Naive thymus-derived CD4-positive, alpha-beta T cell (primary cell): ENCODE results near the gene SCGB1D1. TPM values are rescaled to one million over a fixed set of nuclear protein-coding genes. Genes with fewer than 3 reads are reported as not detected.

Experiments used
- ATAC-seq: fragments of 150-1000 bp; cut with Tn5 transposase; 2 replicates; pipeline ENCODE4 v1.10.0; 2021; ENCODE audit warnings: mild to moderate bottlenecking, moderate library complexity
- CTCF ChIA-PET: fragments of 350-600 bp; sonication (Branson Sonifier 250); formaldehyde crosslinking; loops from one replicate; lab custom pipeline; 2021; ENCODE audit warnings: antibody characterized with exemption; lab: Charles Lee
- POLR2A ChIA-PET: fragments of 350-600 bp; sonication (Branson Sonifier 250); formaldehyde crosslinking; loops from one replicate; lab custom pipeline; 2021; ENCODE audit warnings: antibody characterized with exemption, inconsistent platforms; lab: Charles Lee
- DNase-seq, 9 donors: peaks; one replicate each; pipeline versions ENCODE4 v3.0.0 to v3.0.0-alpha.2; 2020 to 2022; ENCODE audit warnings: mixed read lengths in 1 of 9
- H3K27ac ChIP-seq: one replicate; pipeline ENCODE4 v1.7.0; 2013; ENCODE audit warnings: mild to moderate bottlenecking, low read depth, low read length, moderate library complexity
- H3K27me3 ChIP-seq, 2 donors: one replicate each; pipeline ENCODE4 v1.7.0; 2013; ENCODE audit warnings: low read length in 2 of 2, mild to moderate bottlenecking in 2 of 2, moderate library complexity in 2 of 2; ENCODE audit not compliant: control insufficient read depth in 2 of 2, insufficient read depth in 2 of 2
- H3K36me3 ChIP-seq, 3 experiments: 1 replicate in 2 of 3; 2 replicates in 1 of 3; pipeline ENCODE4 v1.7.0; 2013; ENCODE audit warnings: low read length in 3 of 3, mild to moderate bottlenecking in 3 of 3, moderate library complexity in 1 of 3; ENCODE audit not compliant: insufficient read depth in 3 of 3, control insufficient read depth in 2 of 3
- H3K4me1 ChIP-seq, 2 donors: one replicate each; pipeline ENCODE4 v1.7.0; 2013; ENCODE audit warnings: low read length in 2 of 2, mild to moderate bottlenecking in 2 of 2, moderate library complexity in 1 of 2; ENCODE audit not compliant: control insufficient read depth in 2 of 2, insufficient read depth in 2 of 2
- H3K4me3 ChIP-seq: 2 replicates; pipeline ENCODE4 v1.7.0; 2013; ENCODE audit warnings: mild to moderate bottlenecking, low read length
- H3K9me3 ChIP-seq, 3 experiments: 1 replicate in 2 of 3; 2 replicates in 1 of 3; pipeline ENCODE4 v1.7.0; 2013; ENCODE audit warnings: low read length in 3 of 3; ENCODE audit not compliant: control insufficient read depth in 2 of 3
- H3K27ac Mint-ChIP-seq, 9 donors: one replicate each; pipeline ENCODE4 v1.8.0; 2020 to 2022; ENCODE audit warnings: mixed read lengths in 9 of 9, mild to moderate bottlenecking in 8 of 9, moderate library complexity in 5 of 9, inconsistent platforms in 2 of 9
- H3K27me3 Mint-ChIP-seq, 5 donors: one replicate each; pipeline ENCODE4 v1.8.0; 2021 to 2022; ENCODE audit warnings: mixed read lengths in 5 of 5, mild to moderate bottlenecking in 1 of 5
- H3K36me3 Mint-ChIP-seq, 5 donors: one replicate each; pipeline ENCODE4 v1.8.0; 2020 to 2022; ENCODE audit warnings: mixed read lengths in 5 of 5, mild to moderate bottlenecking in 3 of 5, inconsistent platforms in 1 of 5
- H3K4me1 Mint-ChIP-seq, 7 donors: one replicate each; pipeline ENCODE4 v1.8.0; 2020 to 2022; ENCODE audit warnings: mixed read lengths in 7 of 7, mild to moderate bottlenecking in 3 of 7, inconsistent platforms in 1 of 7
- H3K4me3 Mint-ChIP-seq, 10 donors: one replicate each; pipeline ENCODE4 v1.8.0; 2020 to 2022; ENCODE audit warnings: mild to moderate bottlenecking in 10 of 10, mixed read lengths in 10 of 10, moderate library complexity in 6 of 10, inconsistent platforms in 2 of 10
- H3K9me3 Mint-ChIP-seq, 11 donors: one replicate each; pipeline ENCODE4 v1.8.0; 2020 to 2022; ENCODE audit warnings: mixed read lengths in 11 of 11, mild to moderate bottlenecking in 4 of 11, inconsistent platforms in 1 of 11, moderate library complexity in 1 of 11
- intact Hi-C, 2 donors: fragments of 100-400 bp; cut with micrococcal nuclease; formaldehyde crosslinking; loops; one replicate each; pipeline ENCODE4 v1.15.1; 2023
- polyA plus RNA-seq, 2 donors: library from polyadenylated mRNA; unstranded; fragments of 300-500 nt; fragmentation: Illumina TruSeq; gene quantifications; one replicate each; pipeline ENCODE4 v1.2.3, GENCODE V29; 2021
- total RNA-seq, 6 experiments: library from RNA in 5 of 6; stranded (reverse) in 5 of 6; gene quantifications; 1 replicate in 5 of 6; 2 replicates in 1 of 6; pipeline ENCODE4 v1.2.3 and lab custom pipeline; 2021 to 2026

The SCGB1D1 gene
- total and polyA plus RNA-seq, 7 experiments from 2014 or later, result not detected

DNA sequence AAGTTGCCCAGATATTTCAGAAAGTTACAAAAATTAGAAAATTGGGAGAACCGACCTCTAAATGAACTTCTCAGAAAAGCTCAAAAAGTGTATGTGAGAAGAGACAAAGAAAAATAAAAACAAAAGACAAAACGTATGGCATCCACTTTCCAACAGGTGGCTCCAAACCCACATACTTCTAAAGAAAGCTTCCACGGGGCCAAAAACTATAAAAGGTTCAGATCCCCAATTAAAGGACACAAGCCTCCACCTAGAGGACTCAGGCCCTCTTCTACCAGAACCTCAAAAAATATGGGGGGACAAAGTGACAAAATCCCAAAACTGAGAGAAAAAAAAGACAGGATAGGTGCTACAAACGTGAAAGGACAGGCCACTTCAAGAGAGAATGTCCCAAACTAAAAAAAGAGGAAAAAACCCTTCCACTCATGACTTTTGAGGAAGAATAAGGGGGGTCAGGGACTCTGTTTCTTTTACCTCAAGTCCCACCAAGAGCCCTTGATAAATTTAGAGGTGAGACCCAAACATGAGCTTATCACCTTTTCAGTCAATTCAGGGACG lies 27.3 kb downstream of the SCGB1D1 start:
- Mint-ChIP-seq H3K27ac (no peak overlapping the region), H3K4me3 (no peak overlapping the region), H3K9me3 (peaks cover 3 to 19% (median 14%) of the 10 kb centered on the region in 11 donors), H3K27me3 (peaks cover 14 to 42% (median 24%) of the 10 kb centered on the region in 5 donors), H3K4me1 (no peaks in the 10 kb centered on the region), H3K36me3 (peaks cover 0 to 4% (median 0%) of the 10 kb centered on the region in 5 donors)
- ChIA-PET CTCF (no interaction called here), POLR2A (no interaction called here)
- H3K27ac ChIP-seq, result no peak overlapping the region
- DNase-seq, result no peak
- ATAC-seq, result no peak
- intact Hi-C loops, result loop anchor here in 1 of 2 donors (1.0 to 5.0 kb wide), 2 partner anchors 95 to 108 kb away; no protein-coding TSS in a partner anchor
- H3K4me1 ChIP-seq, result no peaks in the 10 kb centered on the region
- peaks cover 0 to 6% (median 5%) of the 10 kb centered on the region in 3 experiments for H3K9me3 ChIP-seq
- H3K4me3 ChIP-seq, result no peak overlapping the region
- no peaks in the 10 kb centered on the region for H3K36me3 ChIP-seq
- H3K27me3 ChIP-seq, result no peaks in the 10 kb centered on the region

DNA sequence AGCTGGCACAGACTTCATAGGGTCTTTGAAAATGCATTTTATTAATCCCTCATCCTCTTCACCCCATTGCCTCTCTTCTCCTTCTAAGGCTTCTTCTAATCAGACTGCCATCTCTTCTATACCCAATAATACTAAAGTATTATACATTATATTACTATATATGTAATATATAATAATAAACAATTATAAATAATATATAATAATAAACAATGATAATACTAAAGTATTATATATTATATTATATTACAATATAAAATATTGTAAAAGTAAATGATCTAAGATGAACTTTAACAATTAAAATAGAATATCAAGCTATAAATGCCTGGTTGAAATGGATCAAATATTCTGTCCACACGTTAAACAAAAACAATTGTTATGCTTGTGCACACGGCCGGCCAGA lies 31.5 kb downstream of the SCGB1D1 start:
- H3K4me1 Mint-ChIP-seq, result no peaks in the 10 kb centered on the region
- ChIA-PET POLR2A (no interaction called here), CTCF (no interaction called here)
- H3K36me3 Mint-ChIP-seq, result peaks cover 0 to 9% (median 5%) of the 10 kb centered on the region in 5 donors
- ATAC-seq, result no peak
- intact Hi-C loops, result no loop called here
- no peak for DNase-seq
- Histone ChIP-seq H3K4me1 (no peaks in the 10 kb centered on the region), H3K4me3 (no peak overlapping the region), H3K27me3 (no peaks in the 10 kb centered on the region), H3K9me3 (peaks cover 0 to 29% (median 14%) of the 10 kb centered on the region in 3 experiments), H3K27ac (no peak overlapping the region), H3K36me3 (no peaks in the 10 kb centered on the region)
- H3K27ac Mint-ChIP-seq, result no peak overlapping the region
- H3K9me3 Mint-ChIP-seq, result peaks cover 12 to 60% (median 33%) of the 10 kb centered on the region in 11 donors
- H3K4me3 Mint-ChIP-seq, result no peak overlapping the region
- peaks cover 5 to 25% (median 20%) of the 10 kb centered on the region in 5 donors for H3K27me3 Mint-ChIP-seq

DNA sequence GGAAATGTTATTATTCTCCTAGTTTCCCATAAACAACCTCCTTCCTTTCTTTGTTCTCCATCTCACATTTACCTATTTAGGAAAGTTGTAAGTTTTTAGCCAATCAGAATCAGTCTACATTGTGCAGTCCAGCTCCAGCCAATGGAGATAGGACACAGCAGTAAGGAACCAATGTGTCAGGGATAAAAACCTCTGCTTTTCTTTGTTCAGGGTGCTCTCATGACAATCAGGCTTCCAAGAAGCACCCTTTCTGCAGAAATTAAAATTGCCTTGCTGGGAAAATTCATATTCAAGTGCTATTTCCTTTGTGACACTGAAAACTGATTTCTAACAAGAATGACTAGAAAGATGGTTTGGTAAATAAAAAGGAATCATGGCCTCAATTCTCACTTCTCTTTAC lies 33.1 kb downstream of the SCGB1D1 start:
- ATAC-seq (no peak), DNase-seq (no peak)
- Mint-ChIP-seq H3K27ac (no peak overlapping the region), H3K27me3 (peaks cover 5 to 18% (median 14%) of the 10 kb centered on the region in 5 donors), H3K4me1 (no peaks in the 10 kb centered on the region), H3K4me3 (no peak overlapping the region), H3K9me3 (peaks cover 12 to 60% (median 33%) of the 10 kb centered on the region in 11 donors), H3K36me3 (peaks cover 0 to 9% (median 5%) of the 10 kb centered on the region in 5 donors)
- no peaks in the 10 kb centered on the region for H3K4me1 ChIP-seq
- intact Hi-C loops, result no loop called here
- ChIA-PET CTCF (interaction anchor here (0.7 kb wide), 1 partner anchor 661 kb away, joined by 4 read pairs; no protein-coding TSS in a partner anchor), POLR2A (no interaction called here)
- no peaks in the 10 kb centered on the region for H3K36me3 ChIP-seq
- no peaks in the 10 kb centered on the region for H3K27me3 ChIP-seq
- peaks cover 0 to 29% (median 14%) of the 10 kb centered on the region in 3 experiments for H3K9me3 ChIP-seq
- H3K4me3 ChIP-seq, result no peak overlapping the region
- no peak overlapping the region for H3K27ac ChIP-seq

DNA sequence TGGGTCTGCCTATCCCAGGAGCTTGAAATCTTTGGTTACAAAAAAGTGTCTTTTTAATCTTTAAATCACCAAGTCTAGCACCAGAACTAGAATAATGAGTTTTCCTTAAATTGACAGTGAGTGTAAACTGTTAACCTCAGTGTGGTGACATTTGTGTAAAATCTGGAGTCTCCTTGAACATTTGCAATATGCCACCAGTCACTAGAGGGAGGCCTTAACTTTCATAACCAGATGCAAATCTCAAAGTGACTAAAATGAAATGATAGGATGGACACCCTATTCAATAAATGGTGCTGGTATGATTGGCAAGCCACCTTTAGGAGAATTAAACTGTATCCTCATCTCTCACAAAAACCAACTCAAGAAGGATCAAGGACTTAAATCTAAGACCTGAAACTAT lies 43.7 kb downstream of the SCGB1D1 start:
- Histone ChIP-seq H3K27ac (no peak overlapping the region), H3K9me3 (no peaks in the 10 kb centered on the region), H3K27me3 (no peaks in the 10 kb centered on the region), H3K4me1 (no peaks in the 10 kb centered on the region), H3K4me3 (no peak overlapping the region), H3K36me3 (no peaks in the 10 kb centered on the region)
- peaks cover 21 to 51% (median 37%) of the 10 kb centered on the region in 5 donors for H3K27me3 Mint-ChIP-seq
- intact Hi-C loops, result loop anchor here (2.0 to 5.0 kb wide), 2 partner anchors 77 to 79 kb away; no protein-coding TSS in a partner anchor
- ChIA-PET POLR2A (no interaction called here), CTCF (interaction anchor here (0.6 kb wide), 1 partner anchor 77 kb away, joined by 3 read pairs; no protein-coding TSS in a partner anchor)
- no peak overlapping the region for H3K4me3 Mint-ChIP-seq
- DNase-seq, result no peak
- ATAC-seq, result no peak
- H3K27ac Mint-ChIP-seq, result no peak overlapping the region
- no peaks in the 10 kb centered on the region for H3K36me3 Mint-ChIP-seq
- H3K4me1 Mint-ChIP-seq, result no peaks in the 10 kb centered on the region
- H3K9me3 Mint-ChIP-seq, result no peaks in the 10 kb centered on the region

DNA sequence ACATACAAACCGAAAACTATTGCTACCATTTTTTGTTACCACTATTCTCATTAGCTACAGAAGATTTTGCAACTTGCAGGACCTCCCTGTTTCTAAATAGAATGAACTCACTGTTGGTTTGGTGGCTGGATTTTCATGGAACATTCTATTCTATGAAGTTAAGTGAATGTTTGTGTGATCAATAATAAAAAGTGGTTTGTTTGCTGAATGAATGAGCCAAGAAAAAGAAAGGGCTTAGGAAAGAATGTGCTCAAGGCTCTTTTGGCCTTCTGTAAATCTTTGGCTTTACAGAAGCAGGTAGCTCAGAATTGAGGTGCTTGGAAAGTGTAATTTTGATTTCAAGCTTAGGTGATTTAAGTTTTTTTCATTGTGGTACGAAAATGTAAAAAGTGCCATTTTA lies 46.2 kb downstream of the SCGB1D1 start:
- peaks cover 21 to 58% (median 54%) of the 10 kb centered on the region in 5 donors for H3K27me3 Mint-ChIP-seq
- CTCF ChIA-PET, result no interaction called here
- no peaks in the 10 kb centered on the region for H3K4me1 ChIP-seq
- H3K4me3 Mint-ChIP-seq, result no peak overlapping the region
- no peaks in the 10 kb centered on the region for H3K4me1 Mint-ChIP-seq
- H3K36me3 ChIP-seq, result no peaks in the 10 kb centered on the region
- H3K4me3 ChIP-seq, result no peak overlapping the region
- H3K9me3 ChIP-seq, result no peaks in the 10 kb centered on the region
- no peak overlapping the region for H3K27ac Mint-ChIP-seq
- no peak overlapping the region for H3K27ac ChIP-seq
- POLR2A ChIA-PET, result no interaction called here
- DNase-seq (no peak), ATAC-seq (no peak)
- intact Hi-C loops, result no loop called here
- no peaks in the 10 kb centered on the region for H3K27me3 ChIP-seq
- no peaks in the 10 kb centered on the region for H3K9me3 Mint-ChIP-seq
- peaks cover 0 to 3% (median 0%) of the 10 kb centered on the region in 5 donors for H3K36me3 Mint-ChIP-seq

DNA sequence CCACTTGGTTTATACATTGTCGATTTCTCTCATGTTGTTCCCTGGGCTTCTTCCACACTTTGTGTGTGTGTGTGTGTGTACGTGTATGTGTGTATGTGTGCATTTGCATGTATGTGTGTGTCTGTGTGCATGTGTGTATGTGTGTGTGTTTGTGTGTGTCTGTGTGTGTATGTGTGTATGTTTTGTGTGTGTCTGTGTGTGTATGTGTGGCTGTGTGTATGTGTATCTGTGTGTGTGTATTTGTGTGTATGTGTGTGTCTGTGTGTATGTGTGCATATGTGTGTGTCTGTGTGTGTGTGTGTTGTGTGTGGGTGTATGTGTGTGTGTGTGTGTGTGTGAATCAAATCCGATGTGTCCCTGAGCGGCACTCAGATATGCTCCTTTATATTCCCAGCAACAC lies 47.5 kb downstream of the SCGB1D1 start:
- no peaks in the 10 kb centered on the region for H3K36me3 ChIP-seq
- Mint-ChIP-seq H3K36me3 (peaks cover 0 to 3% (median 0%) of the 10 kb centered on the region in 5 donors), H3K27me3 (peaks cover 21 to 56% (median 49%) of the 10 kb centered on the region in 5 donors)

DNA sequence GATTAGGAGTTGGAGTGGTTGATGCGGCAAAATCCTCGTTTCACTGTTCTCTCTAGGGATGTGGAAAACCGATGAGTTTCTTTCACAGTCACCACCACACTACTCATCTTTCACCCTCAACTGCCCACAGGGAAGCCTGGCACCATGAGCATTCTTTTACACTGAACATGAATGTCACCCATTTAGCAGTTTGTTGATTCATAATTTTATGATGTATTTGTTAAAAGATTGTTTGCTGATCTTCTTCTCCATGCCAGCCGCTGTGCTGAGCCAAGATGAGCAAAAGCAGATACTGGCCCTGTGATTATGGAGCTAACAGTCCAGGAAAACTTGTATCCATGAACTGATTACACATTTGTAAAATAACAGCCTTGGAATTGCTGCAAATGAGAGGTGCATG lies 48.1 kb downstream of the SCGB1D1 start:
- Mint-ChIP-seq H3K4me1 (no peaks in the 10 kb centered on the region), H3K4me3 (no peak overlapping the region), H3K9me3 (no peaks in the 10 kb centered on the region), H3K36me3 (peaks cover 0 to 3% (median 0%) of the 10 kb centered on the region in 5 donors), H3K27me3 (peaks cover 21 to 49% (median 43%) of the 10 kb centered on the region in 5 donors), H3K27ac (no peak overlapping the region)
- Histone ChIP-seq H3K36me3 (no peaks in the 10 kb centered on the region), H3K27me3 (no peaks in the 10 kb centered on the region), H3K9me3 (no peaks in the 10 kb centered on the region), H3K4me3 (no peak overlapping the region), H3K27ac (no peak overlapping the region), H3K4me1 (no peaks in the 10 kb centered on the region)
- intact Hi-C loops, result no loop called here
- no peak for ATAC-seq
- CTCF ChIA-PET, result no interaction called here
- no peak for DNase-seq
- POLR2A ChIA-PET, result no interaction called here

More for the DNA sequence above, 47.5 kb downstream of the SCGB1D1 start:
- ChIA-PET CTCF (no interaction called here), POLR2A (no interaction called here)
- DNase-seq (no peak), ATAC-seq (no peak)
- Mint-ChIP-seq H3K4me3 (no peak overlapping the region), H3K27ac (no peak overlapping the region), H3K4me1 (no peaks in the 10 kb centered on the region), H3K9me3 (no peaks in the 10 kb centered on the region)
- Histone ChIP-seq H3K4me3 (no peak overlapping the region), H3K27me3 (no peaks in the 10 kb centered on the region), H3K9me3 (no peaks in the 10 kb centered on the region), H3K4me1 (no peaks in the 10 kb centered on the region), H3K27ac (no peak overlapping the region)
- intact Hi-C loops, result no loop called here
